SJCRH30 (cell line): Measurements from ENCODE around the gene CCDC197. TPM values are rescaled to one million over a fixed set of nuclear protein-coding genes. Genes with fewer than 3 reads are reported as not detected.

ENCODE experiments used
- DNase-seq, 2 experiments: peaks; one replicate each; pipeline ENCODE4 v3.0.0-alpha.2; 2015 to 2020
- H3K27ac ChIP-seq: fragments of 250-450 bp; sonication (Bioruptor Pico); 2 replicates; pipeline ENCODE4 v1.5.1; 2020; ENCODE audit warnings: mild to moderate bottlenecking, moderate library complexity
- H3K27me3 ChIP-seq: fragments of 250-450 bp; sonication (Bioruptor Pico); 2 replicates; pipeline ENCODE4 v1.5.1; 2020; ENCODE audit warnings: mild to moderate bottlenecking, moderate library complexity
- H3K36me3 ChIP-seq: fragments of 250-450 bp; sonication (Bioruptor Pico); 2 replicates; pipeline ENCODE4 v1.5.1; 2020; ENCODE audit warnings: mild to moderate bottlenecking, moderate library complexity
- H3K4me1 ChIP-seq: fragments of 250-450 bp; sonication (Bioruptor Pico); 2 replicates; pipeline ENCODE4 v1.5.1; 2020; ENCODE audit warnings: mild to moderate bottlenecking, moderate library complexity
- H3K4me3 ChIP-seq: fragments of 250-450 bp; sonication (Bioruptor Pico); 2 replicates; pipeline ENCODE4 v1.5.1; 2020; ENCODE audit warnings: mild to moderate bottlenecking, moderate library complexity
- H3K9me3 ChIP-seq: fragments of 250-450 bp; sonication (Bioruptor Pico); replicated peaks from 2 replicates; pipeline ENCODE4 v1.5.1; 2020; ENCODE audit warnings: mild to moderate bottlenecking, moderate library complexity
- total RNA-seq: library from RNA; depleted of rRNA; stranded (reverse); fragments of >200 nt; shearing (Covaris generic); gene quantifications from 2 replicates; pipeline ENCODE4 v1.2.3, GENCODE V29; 2014; rRNA removed

CCDC197 gene
- total RNA-seq, 1 experiment from 2014 or later, result not detected

DNA sequence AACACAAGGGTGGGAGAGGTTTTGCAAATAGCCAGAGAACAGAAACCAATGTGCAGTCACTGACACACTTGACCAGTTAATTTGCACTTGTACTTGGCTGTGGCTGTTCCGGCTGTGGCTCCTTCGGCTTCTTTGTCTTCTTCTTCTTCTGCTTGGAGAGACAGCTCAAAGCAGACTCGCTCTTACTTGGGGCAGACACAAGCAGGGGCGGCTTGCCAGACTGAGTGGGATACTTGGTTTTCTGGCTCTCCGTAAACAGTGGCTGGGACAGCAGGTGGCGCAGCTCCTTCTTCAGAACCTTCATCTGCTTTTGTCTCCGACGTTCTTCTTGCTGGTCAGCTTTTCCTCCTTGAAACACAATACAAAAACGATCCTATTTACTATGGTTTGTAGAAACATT, 54.0 kb downstream of the CCDC197 start:
- Histone ChIP-seq H3K4me3 (no peak overlapping the region), H3K27me3 (no peaks in the 10 kb centered on the region), H3K27ac (no peak overlapping the region), H3K4me1 (no peaks in the 10 kb centered on the region), H3K36me3 (peaks cover 78% of the 10 kb centered on the region), H3K9me3 (no peaks in the 10 kb centered on the region)
- no peak for DNase-seq

DNA sequence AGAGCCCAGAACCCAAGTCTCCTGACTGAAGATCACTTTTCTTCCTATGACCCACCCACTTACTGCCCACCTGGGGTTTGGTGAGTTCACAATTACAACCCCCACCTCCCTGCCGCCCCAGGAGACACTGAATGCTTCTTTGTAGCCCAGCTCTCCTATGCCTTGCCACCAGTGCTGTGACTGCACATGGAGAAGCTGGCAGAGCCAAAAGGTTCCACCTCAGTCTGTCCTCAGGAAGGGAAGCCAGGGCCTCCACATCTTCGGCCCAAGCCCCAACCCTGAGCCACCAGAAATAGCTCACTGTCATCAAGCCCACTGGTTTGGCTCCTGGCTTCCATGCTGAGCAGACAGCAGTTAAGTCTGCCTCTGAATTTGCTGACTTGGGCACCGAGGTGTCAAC, 54.7 kb downstream of the CCDC197 start:
- Histone ChIP-seq H3K27me3 (no peaks in the 10 kb centered on the region), H3K27ac (no peak overlapping the region), H3K9me3 (no peaks in the 10 kb centered on the region), H3K4me3 (no peak overlapping the region), H3K36me3 (peaks cover 82% of the 10 kb centered on the region), H3K4me1 (no peaks in the 10 kb centered on the region)
- DNase-seq, result no peak

DNA sequence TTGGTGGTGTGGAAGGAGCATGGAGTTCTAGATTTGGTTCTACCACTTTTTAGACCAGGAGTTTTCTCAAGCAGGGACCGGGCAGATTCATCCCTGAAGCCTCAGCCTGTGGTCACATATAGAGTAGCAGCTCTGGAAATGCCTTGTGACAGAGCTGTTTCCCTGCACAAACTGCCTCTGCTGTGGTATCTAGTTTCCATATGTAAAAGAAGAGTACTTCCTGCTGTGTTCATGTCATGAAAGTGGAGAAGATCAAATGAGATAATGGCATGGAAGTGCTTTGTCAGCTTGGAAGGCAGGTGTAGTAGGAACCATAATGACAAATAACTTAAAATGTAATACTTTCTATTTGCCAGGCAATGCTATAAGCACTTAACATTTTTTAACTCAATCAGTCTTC, 55.1 kb downstream of the CCDC197 start:
- no peaks in the 10 kb centered on the region for H3K27me3 ChIP-seq
- H3K9me3 ChIP-seq, result no peaks in the 10 kb centered on the region
- H3K4me3 ChIP-seq, result no peak overlapping the region
- DNase-seq, result no peak
- no peak overlapping the region for H3K27ac ChIP-seq
- H3K36me3 ChIP-seq, result peaks cover 82% of the 10 kb centered on the region
- no peaks in the 10 kb centered on the region for H3K4me1 ChIP-seq

DNA sequence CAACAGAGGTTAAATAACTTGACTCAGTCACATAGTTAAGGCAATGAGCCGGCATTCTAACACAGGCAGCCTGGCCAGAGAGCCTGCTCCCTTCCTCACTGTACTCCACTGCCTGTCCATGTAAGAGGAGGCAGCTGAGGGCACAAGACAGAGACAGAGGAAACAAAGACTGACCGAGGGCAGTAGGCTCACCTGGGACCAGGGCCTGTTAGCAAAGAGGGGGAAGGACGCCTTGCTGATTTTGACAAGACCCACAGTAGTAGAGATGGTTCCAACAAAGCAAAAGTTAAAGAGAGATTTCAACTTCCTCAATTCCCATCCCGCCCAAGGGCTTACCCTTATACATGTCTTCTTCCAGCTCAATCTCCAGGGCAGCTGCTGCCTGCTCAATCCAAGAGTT, 55.6 kb downstream of the CCDC197 start:
- Histone ChIP-seq H3K36me3 (peaks cover 84% of the 10 kb centered on the region), H3K27ac (no peak overlapping the region), H3K9me3 (no peaks in the 10 kb centered on the region), H3K4me1 (no peaks in the 10 kb centered on the region), H3K4me3 (no peak overlapping the region), H3K27me3 (no peaks in the 10 kb centered on the region)
- no peak for DNase-seq

DNA sequence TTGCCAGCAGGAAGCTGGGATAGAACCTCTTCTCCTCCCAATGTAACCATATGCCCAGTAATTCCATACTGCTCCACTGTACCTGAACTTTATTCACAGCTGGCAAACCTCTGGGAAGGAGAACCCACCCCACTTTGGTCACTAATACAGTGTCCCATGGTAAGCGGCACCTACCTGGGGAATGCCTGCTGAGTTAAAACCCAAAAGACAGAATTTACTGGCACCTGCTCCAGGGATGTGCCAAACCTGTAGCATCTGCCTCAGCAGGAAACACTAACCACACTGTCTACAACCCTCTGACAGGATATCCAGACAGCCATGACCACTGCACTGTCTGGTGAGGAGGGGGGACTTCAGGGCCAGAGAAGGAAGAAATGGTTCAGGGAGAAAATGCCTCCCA, 57.3 kb downstream of the CCDC197 start:
- Histone ChIP-seq H3K27ac (no peak overlapping the region), H3K36me3 (peaks cover 80% of the 10 kb centered on the region), H3K4me3 (no peak overlapping the region), H3K27me3 (no peaks in the 10 kb centered on the region), H3K4me1 (no peaks in the 10 kb centered on the region), H3K9me3 (no peaks in the 10 kb centered on the region)
- no peak for DNase-seq

DNA sequence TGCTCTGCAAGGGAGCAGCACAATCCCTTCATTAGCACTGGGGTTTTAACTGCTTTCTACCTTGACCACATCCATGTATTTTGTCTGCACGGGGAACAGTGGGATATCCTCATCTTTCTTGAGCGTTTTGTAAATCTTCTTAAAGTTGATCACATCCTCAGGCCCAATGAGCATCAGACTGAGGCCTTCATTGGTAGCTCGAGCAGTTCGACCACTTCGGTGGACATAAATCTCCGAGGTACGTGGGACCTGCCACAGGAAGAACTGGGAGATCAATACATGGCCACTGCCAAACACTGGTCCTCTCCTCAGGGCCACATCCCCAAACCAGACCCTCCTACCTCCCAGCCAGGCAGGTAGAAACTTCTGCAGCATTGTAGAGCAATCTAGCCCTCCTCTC, 57.8 kb downstream of the CCDC197 start:
- no peak overlapping the region for H3K27ac ChIP-seq
- no peaks in the 10 kb centered on the region for H3K27me3 ChIP-seq
- no peaks in the 10 kb centered on the region for H3K9me3 ChIP-seq
- H3K4me3 ChIP-seq, result no peak overlapping the region
- no peak for DNase-seq
- H3K36me3 ChIP-seq, result peaks cover 80% of the 10 kb centered on the region
- H3K4me1 ChIP-seq, result no peaks in the 10 kb centered on the region

DNA sequence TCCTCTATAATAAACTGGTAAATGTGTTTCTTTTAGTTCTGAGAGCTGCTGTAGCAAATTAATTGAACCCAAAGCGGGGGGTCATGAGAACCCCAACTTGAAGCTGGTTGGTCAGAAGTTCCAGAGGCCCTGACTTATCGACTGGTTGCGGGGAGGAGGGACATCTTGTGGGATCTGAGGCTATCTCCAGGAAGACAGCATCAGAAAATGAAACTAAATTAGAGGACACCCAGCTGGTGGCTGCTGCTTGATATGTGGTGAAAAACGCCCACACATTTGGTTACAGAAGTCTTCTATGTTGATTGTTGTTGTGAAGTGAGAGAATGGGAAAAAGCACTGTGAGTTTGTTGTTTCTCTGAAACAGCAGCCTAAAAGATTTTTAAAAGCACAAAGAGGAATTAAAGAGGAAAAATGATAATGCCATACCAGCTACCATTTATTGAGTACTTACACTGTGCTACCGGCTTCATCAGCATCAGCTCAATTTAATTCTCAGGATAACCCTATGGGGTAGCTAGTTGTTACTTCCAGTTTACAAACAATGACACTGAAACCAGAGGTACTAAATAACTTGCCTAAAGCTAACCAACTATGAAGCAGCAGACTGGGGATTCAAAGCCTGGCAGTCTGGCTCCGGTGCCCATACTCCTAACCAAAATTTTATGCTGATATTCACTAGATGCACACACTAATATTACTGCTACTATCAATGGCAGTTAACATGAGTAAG, 59.6 kb downstream of the CCDC197 start:
- Histone ChIP-seq H3K27ac (no peak overlapping the region), H3K4me3 (no peak overlapping the region), H3K36me3 (peaks cover 82% of the 10 kb centered on the region), H3K27me3 (no peaks in the 10 kb centered on the region), H3K4me1 (no peaks in the 10 kb centered on the region), H3K9me3 (no peaks in the 10 kb centered on the region)
- DNase-seq, result no peak

DNA sequence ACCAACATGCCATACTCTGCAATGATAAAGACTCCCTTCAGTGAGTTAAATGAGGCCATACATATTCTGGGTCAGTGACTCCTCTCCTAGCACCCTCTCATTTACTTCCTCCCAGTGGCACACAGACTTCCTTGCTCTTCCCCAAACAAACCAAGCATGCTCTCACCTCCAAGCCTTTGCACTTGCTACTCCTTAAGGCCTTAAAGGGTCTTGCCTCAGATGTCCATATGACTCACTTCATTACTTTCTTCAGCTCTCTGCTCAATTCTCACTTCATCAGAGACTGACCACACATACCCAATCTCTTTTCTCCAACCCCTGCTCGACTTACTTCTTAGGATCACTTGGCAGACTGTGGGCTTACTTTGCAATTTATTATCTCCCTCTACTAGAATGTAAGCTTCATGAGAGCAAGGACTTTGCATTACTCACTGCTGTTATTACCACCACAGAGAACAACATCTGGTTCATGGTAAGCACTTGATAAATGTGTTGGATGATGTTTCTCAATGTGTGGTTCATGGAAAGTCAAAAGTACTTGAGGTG, 61.1 kb downstream of the CCDC197 start:
- no peaks in the 10 kb centered on the region for H3K4me1 ChIP-seq
- no peak overlapping the region for H3K4me3 ChIP-seq
- no peak overlapping the region for H3K27ac ChIP-seq
- no peaks in the 10 kb centered on the region for H3K9me3 ChIP-seq
- H3K27me3 ChIP-seq, result no peaks in the 10 kb centered on the region
- H3K36me3 ChIP-seq, result peaks cover 78% of the 10 kb centered on the region
- no peak for DNase-seq

Other genes starting within 250 kb of the CCDC197 start
- not detected in 2 replicates for gene PRIMA1, start 208.8 kb upstream of the CCDC197 start, total RNA-seq
- gene FAM181A, start 70.0 kb upstream of the CCDC197 start, total RNA-seq, result not detected in 2 replicates
- 2.3 and 2.4 TPM in 2 replicates for gene ASB2, start 20.7 kb upstream of the CCDC197 start, total RNA-seq
- 0.51 and 0.55 TPM in 2 replicates for gene OTUB2, start 29.0 kb downstream of the CCDC197 start, total RNA-seq
- 187 and 191 TPM in 2 replicates for gene DDX24, start 83.9 kb downstream of the CCDC197 start, total RNA-seq
- gene IFI27L1, start 84.0 kb downstream of the CCDC197 start, total RNA-seq, result 9.5 and 11.9 TPM in 2 replicates
- gene IFI27, start 113.4 kb downstream of the CCDC197 start, total RNA-seq, result 0.55 and 0.81 TPM in 2 replicates
- gene IFI27L2, start 132.3 kb downstream of the CCDC197 start, total RNA-seq, result 24.2 and 24.4 TPM in 2 replicates
- gene PPP4R4, start 177.0 kb downstream of the CCDC197 start, total RNA-seq, result 35.5 and 47.1 TPM in 2 replicates